Ishikawa (cell line): ENCODE data around the gene THSD4.

Source experiments
- CREB1 ChIP-seq: IDR thresholded peaks from 2 replicates; pipeline ENCODE4 v1.6.1; 2012; ENCODE audit warnings: low read depth
- EP300 ChIP-seq: IDR thresholded peaks from 2 replicates; pipeline ENCODE4 v1.6.1; 2012; ENCODE audit warnings: borderline replicate concordance
- MAX ChIP-seq: IDR thresholded peaks from 2 replicates; pipeline ENCODE4 v1.6.1; 2012
- RAD21 ChIP-seq: IDR thresholded peaks from 2 replicates; pipeline ENCODE4 v1.6.1; 2012; ENCODE audit warnings: low read depth
- TAF1 ChIP-seq: IDR thresholded peaks from 2 replicates; pipeline ENCODE4 v1.6.1; 2012; ENCODE audit warnings: low read depth, mild to moderate bottlenecking
- TCF12 ChIP-seq: IDR thresholded peaks from 2 replicates; pipeline ENCODE4 v1.6.1; 2012; ENCODE audit warnings: low read depth
- YY1 ChIP-seq: IDR thresholded peaks from 2 replicates; pipeline ENCODE4 v1.6.1; 2012; ENCODE audit warnings: low read depth
- TF ChIP-seq, protein P1 (sequence below): IDR thresholded peaks from 2 replicates; pipeline ENCODE4 v1.6.1; 2012; ENCODE audit warnings: low read depth, mild to moderate bottlenecking

GRCh38 chr15:71220828-71221227 lies 105.6 kb downstream of the THSD4 start:
- TF ChIP-seq, protein P1, sequence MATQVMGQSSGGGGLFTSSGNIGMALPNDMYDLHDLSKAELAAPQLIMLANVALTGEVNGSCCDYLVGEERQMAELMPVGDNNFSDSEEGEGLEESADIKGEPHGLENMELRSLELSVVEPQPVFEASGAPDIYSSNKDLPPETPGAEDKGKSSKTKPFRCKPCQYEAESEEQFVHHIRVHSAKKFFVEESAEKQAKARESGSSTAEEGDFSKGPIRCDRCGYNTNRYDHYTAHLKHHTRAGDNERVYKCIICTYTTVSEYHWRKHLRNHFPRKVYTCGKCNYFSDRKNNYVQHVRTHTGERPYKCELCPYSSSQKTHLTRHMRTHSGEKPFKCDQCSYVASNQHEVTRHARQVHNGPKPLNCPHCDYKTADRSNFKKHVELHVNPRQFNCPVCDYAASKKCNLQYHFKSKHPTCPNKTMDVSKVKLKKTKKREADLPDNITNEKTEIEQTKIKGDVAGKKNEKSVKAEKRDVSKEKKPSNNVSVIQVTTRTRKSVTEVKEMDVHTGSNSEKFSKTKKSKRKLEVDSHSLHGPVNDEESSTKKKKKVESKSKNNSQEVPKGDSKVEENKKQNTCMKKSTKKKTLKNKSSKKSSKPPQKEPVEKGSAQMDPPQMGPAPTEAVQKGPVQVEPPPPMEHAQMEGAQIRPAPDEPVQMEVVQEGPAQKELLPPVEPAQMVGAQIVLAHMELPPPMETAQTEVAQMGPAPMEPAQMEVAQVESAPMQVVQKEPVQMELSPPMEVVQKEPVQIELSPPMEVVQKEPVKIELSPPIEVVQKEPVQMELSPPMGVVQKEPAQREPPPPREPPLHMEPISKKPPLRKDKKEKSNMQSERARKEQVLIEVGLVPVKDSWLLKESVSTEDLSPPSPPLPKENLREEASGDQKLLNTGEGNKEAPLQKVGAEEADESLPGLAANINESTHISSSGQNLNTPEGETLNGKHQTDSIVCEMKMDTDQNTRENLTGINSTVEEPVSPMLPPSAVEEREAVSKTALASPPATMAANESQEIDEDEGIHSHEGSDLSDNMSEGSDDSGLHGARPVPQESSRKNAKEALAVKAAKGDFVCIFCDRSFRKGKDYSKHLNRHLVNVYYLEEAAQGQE: no peak
- TF ChIP-seq EP300 (no peak), TAF1 (no peak), TCF12 (no peak), YY1 (no peak), RAD21 (no peak), CREB1 (no peak), MAX (no peak)
